HG03060 (cell line): Measurements from ENCODE around the gene BEND6.
A peak's percentile ranks its signal among the peaks of the same experiment; 100 is the strongest.

ENCODE experiments used
- ATAC-seq: cut with Tn5 transposase; IDR thresholded peaks from one replicate; pipeline ENCODE4 v1.9.1; 2021; ENCODE audit warnings: low read depth, moderate number of reproducible peaks; ENCODE audit not compliant: unreplicated experiment

BEND6 gene

GRCh38 chr6:56940463-56940862 is 14.4 kb upstream of the BEND6 start:
- no peak for ATAC-seq

GRCh38 chr6:56940977-56941376 is 13.9 kb upstream of the BEND6 start:
- ATAC-seq, result no peak

GRCh38 chr6:56944661-56945060 is 10.2 kb upstream of the BEND6 start:
- ATAC-seq, result no peak

- no peak for ATAC-seq
These were observed 8.5 kb upstream of the BEND6 start for GRCh38 chr6:56946368-56946767.

GRCh38 chr6:56947924-56948323 is 7.0 kb upstream of the BEND6 start:
- ATAC-seq, result no peak

- ATAC-seq, result no peak
These were observed 5.6 kb upstream of the BEND6 start for GRCh38 chr6:56949265-56949664.

- ATAC-seq, result no peak
These were observed 4.9 kb upstream of the BEND6 start for GRCh38 chr6:56949925-56950495.

GRCh38 chr6:56951049-56951831 is 3.7 kb upstream of the BEND6 start:
- ATAC-seq, result no peak

- ATAC-seq, result peak; percentile 34
These were observed 1.1 kb upstream of the BEND6 start for GRCh38 chr6:56953597-56954402.

- peak; percentile 30 for ATAC-seq
These were observed 556 bp downstream of the BEND6 start for GRCh38 chr6:56955171-56956155.

- no peak for ATAC-seq
These were observed 1.6 kb downstream of the BEND6 start for GRCh38 chr6:56956491-56956890.

GRCh38 chr6:56957856-56958255 is 2.9 kb downstream of the BEND6 start:
- ATAC-seq, result no peak

- no peak for ATAC-seq
These were observed 3.6 kb downstream of the BEND6 start for GRCh38 chr6:56958481-56958880.

- ATAC-seq, result no peak
These were observed 4.2 kb downstream of the BEND6 start for GRCh38 chr6:56959094-56959493.

GRCh38 chr6:56959938-56960337 is 5.0 kb downstream of the BEND6 start:
- ATAC-seq, result no peak

- no peak for ATAC-seq
These were observed 6.2 kb downstream of the BEND6 start for GRCh38 chr6:56961151-56961550.

GRCh38 chr6:56962441-56962840 is 7.5 kb downstream of the BEND6 start:
- no peak for ATAC-seq

- no peak for ATAC-seq
These were observed 8.1 kb downstream of the BEND6 start for GRCh38 chr6:56963043-56963442.

- ATAC-seq, result no peak
These were observed 8.9 kb downstream of the BEND6 start for GRCh38 chr6:56963793-56964192.

GRCh38 chr6:56965126-56965525 is 10.2 kb downstream of the BEND6 start:
- no peak for ATAC-seq
